GM19043 (cell line): ENCODE data around the gene MAST1.
"Not testable (repeated sequence)": the region's sequence is repeated elsewhere in the genome, so short reads cannot be mapped to it uniquely, and the experiment has no call there.

Source experiments
- ATAC-seq: cut with Tn5 transposase; IDR thresholded peaks from one replicate; pipeline ENCODE4 v1.9.1; 2021; ENCODE audit warnings: low read depth; ENCODE audit not compliant: unreplicated experiment

Gene MAST1

GRCh38 chr19:12888006-12888603, 49.8 kb downstream of the MAST1 start:
- ATAC-seq, result no peak

DNA sequence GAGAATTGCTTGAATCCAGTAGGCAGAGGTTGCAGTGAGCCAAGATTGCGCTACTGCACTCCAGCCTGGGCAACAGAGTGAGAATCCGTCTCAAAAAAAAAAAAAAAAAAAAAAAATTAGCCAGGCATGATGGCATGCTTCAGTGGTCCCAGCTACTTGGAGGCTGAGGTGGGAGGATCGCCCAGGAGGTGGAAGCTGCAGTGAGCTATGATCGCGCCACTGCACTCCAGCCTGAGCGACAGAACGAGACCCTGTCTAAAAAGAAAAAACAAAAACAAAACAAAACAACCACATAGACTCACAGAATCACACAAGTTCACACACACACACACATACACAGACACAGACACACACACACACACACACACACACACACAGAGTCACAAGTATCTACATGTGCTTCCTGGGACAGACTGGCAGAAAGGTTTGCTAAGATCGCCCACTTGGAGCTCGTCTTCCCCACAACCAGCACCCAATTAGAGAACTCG, 52.0 kb downstream of the MAST1 start:
- not testable (repeated sequence) for ATAC-seq

- peak; percentile 94 for ATAC-seq
These were observed 52.7 kb downstream of the MAST1 start, which contains the start of gene GCDH for GRCh38 chr19:12890787-12891552. TSS of gene GCDH (plus strand) at chr19:12891160. CDS start at chr19:12891305, 145 bp downstream.

GRCh38 chr19:12891553-12892021, 53.3 kb downstream of the MAST1 start:
- no peak for ATAC-seq

DNA sequence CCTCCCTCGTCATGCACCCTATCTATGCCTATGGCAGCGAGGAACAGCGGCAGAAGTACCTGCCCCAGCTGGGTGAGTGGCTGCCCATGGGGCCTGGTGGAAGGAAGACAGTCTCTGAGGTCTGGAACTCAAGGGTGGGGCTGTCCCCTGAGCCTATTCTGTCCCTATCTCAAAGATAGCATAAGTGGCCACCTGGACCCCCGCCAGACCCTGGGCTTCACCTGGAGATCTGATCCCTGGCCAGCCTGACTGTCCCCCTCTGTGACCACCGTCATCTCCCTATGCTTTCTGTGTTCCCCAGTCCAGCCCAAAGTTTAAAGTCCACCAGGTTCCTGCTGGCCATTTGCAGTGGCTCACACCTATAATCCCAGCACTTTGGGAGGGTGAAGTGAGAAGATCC, 55.3 kb downstream of the MAST1 start:
- ATAC-seq, result no peak

- ATAC-seq, result no peak
These were observed 58.1 kb downstream of the MAST1 start for GRCh38 chr19:12896460-12896859.

DNA sequence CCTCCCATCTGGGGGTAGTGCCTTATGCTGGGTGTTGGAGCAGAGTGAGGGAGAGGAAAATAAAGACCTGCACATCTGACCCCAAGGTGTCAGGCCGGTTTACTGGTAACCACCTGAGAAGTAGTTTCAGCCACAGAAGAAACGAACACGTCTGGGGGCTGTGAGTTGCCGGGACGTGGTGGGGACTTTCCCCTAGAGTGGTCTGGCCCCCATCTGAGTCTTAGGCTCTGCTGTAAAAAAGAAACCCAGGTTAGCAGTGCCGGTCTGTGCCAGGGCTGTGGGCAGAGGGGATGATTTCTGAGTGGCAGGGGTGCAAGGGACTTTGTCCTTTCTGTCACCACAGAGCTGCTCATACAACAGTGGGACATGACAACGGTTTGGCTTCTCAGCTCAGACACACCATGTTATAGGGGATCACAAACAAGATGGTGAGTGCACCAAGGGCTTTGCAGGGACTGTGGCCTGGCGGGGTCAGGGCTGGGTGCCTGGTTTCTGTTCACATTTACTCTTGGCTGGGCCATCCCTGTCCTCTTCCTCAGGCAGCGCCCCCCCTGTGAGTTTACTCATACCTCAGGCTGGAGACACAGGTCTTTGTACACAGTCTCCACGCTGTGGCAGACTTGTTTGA, 61.7 kb downstream of the MAST1 start:
- peak; percentile 66 for ATAC-seq

DNA sequence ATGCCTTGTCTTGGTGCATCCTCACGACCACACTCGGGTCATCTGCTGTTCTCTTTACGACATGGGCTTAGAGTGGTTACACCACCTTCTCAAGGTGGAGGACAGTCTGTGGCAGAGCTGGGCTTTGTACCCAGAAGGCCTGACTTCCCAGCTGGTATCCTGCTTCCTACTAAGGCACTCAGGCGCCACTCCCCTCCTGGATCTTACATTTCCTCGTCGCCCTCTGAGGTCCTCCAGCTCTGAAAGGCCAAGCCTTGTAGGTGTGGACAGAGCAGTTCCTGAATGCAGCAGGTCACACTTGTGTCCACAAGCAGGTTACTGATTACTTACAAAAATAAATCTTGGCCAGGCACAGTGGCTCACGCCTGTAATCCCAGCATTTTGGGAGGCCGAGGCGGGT, 68.9 kb downstream of the MAST1 start:
- ATAC-seq, result no peak

- no peak for ATAC-seq
These were observed 74.3 kb downstream of the MAST1 start for GRCh38 chr19:12912571-12912970.

DNA sequence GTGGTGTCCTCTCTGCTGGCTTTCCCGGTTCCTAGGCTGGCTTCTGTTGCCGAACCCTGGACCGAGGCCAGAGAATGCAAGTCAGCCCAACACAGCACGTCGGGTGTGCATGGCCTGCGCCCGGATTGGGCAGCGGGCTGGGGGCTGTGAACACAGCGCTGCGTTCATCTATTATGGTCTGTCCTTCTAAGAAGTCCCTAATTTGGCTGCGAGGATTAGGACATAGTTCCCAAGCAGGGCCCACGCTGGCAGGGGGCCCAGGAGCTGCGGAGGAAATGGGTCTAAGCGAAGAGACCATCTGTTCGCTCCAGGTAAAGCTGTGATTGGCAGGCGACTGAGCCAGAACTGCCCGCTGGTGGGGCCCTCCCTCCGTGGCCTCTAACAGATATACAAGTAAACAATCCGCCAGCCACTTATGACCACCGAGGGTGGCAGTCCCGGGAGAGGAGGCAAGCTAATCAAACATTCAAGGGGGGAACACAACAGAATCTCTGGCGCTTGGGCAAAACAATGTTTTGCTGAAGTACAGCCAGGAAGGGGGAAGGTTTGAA, 74.8 kb downstream of the MAST1 start:
- ATAC-seq, result no peak

GRCh38 chr19:12913851-12914690, 75.8 kb downstream of the MAST1 start:
- ATAC-seq, result no peak

- not testable (repeated sequence) for ATAC-seq
These were observed 77.5 kb downstream of the MAST1 start for GRCh38 chr19:12915860-12916259.

- ATAC-seq, result no peak
These were observed 79.9 kb downstream of the MAST1 start for GRCh38 chr19:12918253-12918652.

DNA sequence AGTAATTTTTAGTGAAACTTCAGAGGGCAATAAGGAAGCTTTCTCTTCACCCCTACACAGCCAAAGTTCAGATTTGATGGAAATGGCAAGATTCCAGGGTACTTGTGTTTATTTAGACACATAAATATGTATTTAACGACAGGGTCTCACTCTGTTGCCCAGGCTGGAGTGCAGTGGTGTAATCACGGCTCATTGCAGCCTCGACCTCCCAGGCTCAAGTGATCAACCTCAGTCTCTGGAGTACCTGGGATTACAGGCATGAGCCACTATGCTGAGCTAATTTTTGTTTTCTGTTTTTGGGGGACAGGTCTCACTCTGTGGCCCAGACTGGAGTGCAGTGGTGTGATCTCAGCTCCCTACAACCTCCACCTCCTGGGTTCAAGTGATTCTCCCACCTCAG, 82.7 kb downstream of the MAST1 start:
- no peak for ATAC-seq

- ATAC-seq, result no peak
These were observed 84.6 kb downstream of the MAST1 start for GRCh38 chr19:12922959-12923358.
